Suprapubic skin (tissue), 3 donors: Measurements from ENCODE around the gene SERPINE3.

ENCODE experiments used
- POLR2A ChIP-seq, 2 donors: fragments of 450-650 bp; IDR thresholded peaks; one replicate each; pipeline ENCODE4 v1.6.1; 2017; ENCODE audit warnings: antibody characterized with exemption in 2 of 2, mild to moderate bottlenecking in 2 of 2, moderate library complexity in 2 of 2
- TF ChIP-seq, protein P1 (sequence below), 2 donors: fragments of 200-600 bp in 1 of 2; fragments of 450-650 bp in 1 of 2; sonication (generic) in 1 of 2; IDR thresholded peaks; one replicate each; pipeline ENCODE4 v1.5.1; 2016 to 2019; ENCODE audit warnings: antibody characterized with exemption in 2 of 2, mild to moderate bottlenecking in 1 of 2, moderate library complexity in 1 of 2

DNA sequence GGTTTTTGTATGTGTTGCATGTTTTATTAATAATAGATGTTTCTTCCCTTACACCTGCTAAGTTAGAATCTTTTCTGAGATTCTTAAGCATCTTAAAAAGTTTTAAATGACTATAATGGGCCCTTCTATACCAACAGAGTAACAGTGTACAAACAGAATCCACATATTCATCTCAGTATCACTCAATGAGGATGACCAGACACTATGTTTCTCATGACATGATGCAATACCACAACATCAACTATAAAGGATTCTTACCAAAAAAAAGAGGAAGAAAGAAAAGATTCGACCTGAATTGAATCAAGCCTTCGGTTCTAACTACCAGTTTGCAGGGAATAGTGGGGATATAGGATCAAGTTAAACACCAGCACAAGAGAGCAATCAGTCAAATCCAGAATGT is 56.9 kb downstream of the SERPINE3 start:
- TF ChIP-seq, protein P1, sequence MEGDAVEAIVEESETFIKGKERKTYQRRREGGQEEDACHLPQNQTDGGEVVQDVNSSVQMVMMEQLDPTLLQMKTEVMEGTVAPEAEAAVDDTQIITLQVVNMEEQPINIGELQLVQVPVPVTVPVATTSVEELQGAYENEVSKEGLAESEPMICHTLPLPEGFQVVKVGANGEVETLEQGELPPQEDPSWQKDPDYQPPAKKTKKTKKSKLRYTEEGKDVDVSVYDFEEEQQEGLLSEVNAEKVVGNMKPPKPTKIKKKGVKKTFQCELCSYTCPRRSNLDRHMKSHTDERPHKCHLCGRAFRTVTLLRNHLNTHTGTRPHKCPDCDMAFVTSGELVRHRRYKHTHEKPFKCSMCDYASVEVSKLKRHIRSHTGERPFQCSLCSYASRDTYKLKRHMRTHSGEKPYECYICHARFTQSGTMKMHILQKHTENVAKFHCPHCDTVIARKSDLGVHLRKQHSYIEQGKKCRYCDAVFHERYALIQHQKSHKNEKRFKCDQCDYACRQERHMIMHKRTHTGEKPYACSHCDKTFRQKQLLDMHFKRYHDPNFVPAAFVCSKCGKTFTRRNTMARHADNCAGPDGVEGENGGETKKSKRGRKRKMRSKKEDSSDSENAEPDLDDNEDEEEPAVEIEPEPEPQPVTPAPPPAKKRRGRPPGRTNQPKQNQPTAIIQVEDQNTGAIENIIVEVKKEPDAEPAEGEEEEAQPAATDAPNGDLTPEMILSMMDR (IDR thresholded peaks at IDR 0.05) = no peak
- no peak for TF ChIP-seq POLR2A (IDR thresholded peaks at IDR 0.05)
